ENCODE measurements around the gene MCEE. TPM values are rescaled to one million over a fixed set of nuclear protein-coding genes. Genes with fewer than 3 reads are reported as not detected.
A peak's percentile ranks its signal among the peaks of the same experiment; 100 is the strongest.

MCEE gene
- total RNA-seq, 1 donor from 2014 or later = 15.2 TPM

DNA sequence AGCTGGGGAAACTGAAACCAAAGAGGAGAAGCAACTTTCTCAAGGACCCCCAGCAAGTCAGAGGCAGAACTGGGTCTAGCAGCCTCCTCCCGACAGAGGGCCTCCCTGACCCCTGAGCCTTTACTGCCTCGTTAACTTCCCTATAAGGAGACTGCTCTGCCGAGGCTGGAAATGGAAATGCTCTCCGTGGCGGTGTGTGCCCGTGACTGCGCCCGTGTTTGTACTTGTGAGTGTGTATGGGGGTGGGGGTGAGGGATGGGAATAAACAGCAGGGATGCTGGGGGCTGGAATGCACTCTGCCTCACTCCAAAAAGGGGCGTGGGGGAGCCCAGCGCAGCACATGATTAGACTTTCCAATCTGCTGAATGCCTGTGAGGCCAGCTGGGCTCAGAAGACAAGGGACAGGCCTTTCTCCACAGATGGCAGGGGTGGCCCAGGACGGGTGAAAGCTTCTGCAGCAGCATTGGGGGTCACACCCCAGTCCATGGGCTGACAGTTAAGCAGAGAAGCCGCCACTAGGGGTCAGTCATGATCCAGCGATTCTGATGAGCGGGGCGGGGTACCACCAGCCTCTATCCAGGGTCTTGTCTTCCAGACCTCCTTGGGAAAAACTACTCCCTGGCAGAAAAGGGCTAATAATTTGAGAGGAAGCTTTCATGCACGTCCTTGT, 27.2 kb upstream of the MCEE start:
- Mint-ChIP-seq H3K4me1 (ENCODE audit: low read depth) (no peaks in the 10 kb centered on the region), H3K36me3 (ENCODE audit: insufficient read depth) (no peaks in the 10 kb centered on the region), H3K9me3 (ENCODE audit: low read depth) (no peaks in the 10 kb centered on the region), H3K4me3 (ENCODE audit: low read depth) (no peak overlapping the region), H3K27me3 (peaks cover 25% of the 10 kb centered on the region), H3K27ac (no peak overlapping the region)
- DNase-seq (ENCODE audit: low spot score, unreplicated experiment) = peak; percentile 65
- TF ChIP-seq, protein P1, sequence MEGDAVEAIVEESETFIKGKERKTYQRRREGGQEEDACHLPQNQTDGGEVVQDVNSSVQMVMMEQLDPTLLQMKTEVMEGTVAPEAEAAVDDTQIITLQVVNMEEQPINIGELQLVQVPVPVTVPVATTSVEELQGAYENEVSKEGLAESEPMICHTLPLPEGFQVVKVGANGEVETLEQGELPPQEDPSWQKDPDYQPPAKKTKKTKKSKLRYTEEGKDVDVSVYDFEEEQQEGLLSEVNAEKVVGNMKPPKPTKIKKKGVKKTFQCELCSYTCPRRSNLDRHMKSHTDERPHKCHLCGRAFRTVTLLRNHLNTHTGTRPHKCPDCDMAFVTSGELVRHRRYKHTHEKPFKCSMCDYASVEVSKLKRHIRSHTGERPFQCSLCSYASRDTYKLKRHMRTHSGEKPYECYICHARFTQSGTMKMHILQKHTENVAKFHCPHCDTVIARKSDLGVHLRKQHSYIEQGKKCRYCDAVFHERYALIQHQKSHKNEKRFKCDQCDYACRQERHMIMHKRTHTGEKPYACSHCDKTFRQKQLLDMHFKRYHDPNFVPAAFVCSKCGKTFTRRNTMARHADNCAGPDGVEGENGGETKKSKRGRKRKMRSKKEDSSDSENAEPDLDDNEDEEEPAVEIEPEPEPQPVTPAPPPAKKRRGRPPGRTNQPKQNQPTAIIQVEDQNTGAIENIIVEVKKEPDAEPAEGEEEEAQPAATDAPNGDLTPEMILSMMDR (IDR thresholded peaks at IDR 0.05; ENCODE audit: unreplicated experiment) = peak; percentile 75

DNA sequence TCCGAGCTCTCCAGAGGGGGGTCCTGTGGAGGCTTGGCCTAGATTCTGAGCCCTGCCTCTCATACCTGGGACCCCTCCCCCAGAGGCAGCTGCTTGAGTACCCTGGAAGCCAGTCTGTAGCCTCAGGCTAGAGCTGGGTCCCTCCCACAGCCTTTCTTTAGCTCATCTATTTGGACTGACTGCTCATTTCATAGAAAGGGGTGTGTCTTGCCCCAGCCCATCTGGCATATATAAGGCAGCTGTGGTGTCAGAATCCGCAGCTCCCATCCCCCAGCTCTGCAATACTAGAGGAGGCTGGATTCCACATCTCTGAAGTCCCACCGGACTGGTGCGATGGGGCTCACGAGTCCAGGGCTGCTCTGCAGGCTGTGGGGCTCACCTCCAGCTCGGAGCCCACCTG, 26.5 kb upstream of the MCEE start:
- Mint-ChIP-seq H3K4me1 (ENCODE audit: low read depth) (no peaks in the 10 kb centered on the region), H3K36me3 (ENCODE audit: insufficient read depth) (no peaks in the 10 kb centered on the region), H3K27ac (no peak overlapping the region), H3K9me3 (ENCODE audit: low read depth) (no peaks in the 10 kb centered on the region), H3K4me3 (ENCODE audit: low read depth) (no peak overlapping the region), H3K27me3 (peaks cover 21% of the 10 kb centered on the region)
- no peak for DNase-seq (ENCODE audit: low spot score, unreplicated experiment)
- TF ChIP-seq, protein P1 (IDR thresholded peaks at IDR 0.05; ENCODE audit: unreplicated experiment) = no peak

DNA sequence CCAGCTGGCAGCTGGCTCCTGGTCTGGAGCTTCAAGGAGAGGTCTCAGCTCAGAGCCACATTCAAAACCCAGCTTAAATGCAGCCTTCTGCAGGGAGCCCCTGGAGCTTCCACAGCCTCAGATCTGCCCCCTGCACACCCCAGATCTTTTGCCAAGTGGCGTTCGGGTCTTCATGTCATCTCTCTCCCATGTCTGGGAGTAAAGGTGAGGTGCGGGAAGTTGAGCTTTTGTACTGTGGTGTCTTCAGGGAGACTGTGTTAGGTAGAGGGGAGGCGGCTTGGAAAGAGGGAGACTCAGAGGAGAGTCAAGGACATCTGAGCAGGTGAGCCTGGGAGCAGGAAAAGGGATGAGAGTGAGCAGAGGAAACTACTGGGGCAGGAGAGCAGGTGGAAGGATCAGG, 25.8 kb upstream of the MCEE start:
- no peak overlapping the region for H3K27ac Mint-ChIP-seq
- H3K27me3 Mint-ChIP-seq = peaks cover 21% of the 10 kb centered on the region
- H3K4me3 Mint-ChIP-seq (ENCODE audit: low read depth) = no peak overlapping the region
- no peak for DNase-seq (ENCODE audit: low spot score, unreplicated experiment)
- H3K4me1 Mint-ChIP-seq (ENCODE audit: low read depth) = no peaks in the 10 kb centered on the region
- H3K36me3 Mint-ChIP-seq (ENCODE audit: insufficient read depth) = no peaks in the 10 kb centered on the region
- H3K9me3 Mint-ChIP-seq (ENCODE audit: low read depth) = no peaks in the 10 kb centered on the region
- TF ChIP-seq, protein P1 (IDR thresholded peaks at IDR 0.05; ENCODE audit: unreplicated experiment) = no peak

DNA sequence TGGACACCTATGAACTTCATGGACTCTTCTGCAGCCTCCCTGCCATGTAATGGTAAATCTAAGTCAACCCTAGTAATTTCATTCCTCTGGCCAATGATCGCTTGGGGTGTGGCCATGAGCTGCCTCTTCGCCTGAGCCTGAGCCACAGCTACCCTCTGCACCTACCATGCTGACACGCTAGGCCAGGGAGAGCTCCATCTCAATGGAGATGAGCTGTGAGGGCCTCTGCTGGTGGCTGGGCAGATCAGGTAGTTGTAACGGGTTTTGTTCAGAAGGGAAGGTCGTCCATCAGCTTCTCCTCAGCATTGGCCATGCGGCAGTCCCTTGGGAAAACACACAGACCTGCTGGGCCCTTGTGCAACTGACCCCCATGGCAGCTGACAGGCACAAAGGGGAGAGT, 24.8 kb upstream of the MCEE start:
- TF ChIP-seq, protein P1 (IDR thresholded peaks at IDR 0.05; ENCODE audit: unreplicated experiment) = peak; percentile 13
- no peak overlapping the region for H3K4me3 Mint-ChIP-seq (ENCODE audit: low read depth)
- H3K27me3 Mint-ChIP-seq = peaks cover 18% of the 10 kb centered on the region
- H3K9me3 Mint-ChIP-seq (ENCODE audit: low read depth) = no peaks in the 10 kb centered on the region
- no peaks in the 10 kb centered on the region for H3K4me1 Mint-ChIP-seq (ENCODE audit: low read depth)
- no peak overlapping the region for H3K27ac Mint-ChIP-seq
- H3K36me3 Mint-ChIP-seq (ENCODE audit: insufficient read depth) = peaks cover 4% of the 10 kb centered on the region
- DNase-seq (ENCODE audit: low spot score, unreplicated experiment) = no peak

DNA sequence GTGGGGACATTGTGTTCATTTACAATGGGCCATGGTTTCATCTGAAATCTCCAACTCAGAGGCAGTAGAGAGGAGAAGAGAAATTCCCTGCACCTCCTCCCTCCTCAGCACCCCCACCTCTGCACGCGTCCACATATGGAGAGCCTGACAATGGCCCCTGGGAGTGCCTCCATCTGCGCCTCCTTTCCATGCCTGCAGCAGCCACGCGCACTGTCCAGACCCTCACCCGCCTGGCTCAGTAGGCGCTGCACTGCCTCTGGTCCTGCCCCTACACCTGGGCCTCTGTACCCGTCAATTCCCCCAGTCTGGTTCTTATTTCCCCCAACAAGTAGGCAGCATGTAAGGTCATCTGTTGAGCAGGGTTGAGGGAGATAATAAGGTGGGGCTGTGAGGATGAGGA, 24.2 kb upstream of the MCEE start:
- peaks cover 4% of the 10 kb centered on the region for H3K36me3 Mint-ChIP-seq (ENCODE audit: insufficient read depth)
- H3K9me3 Mint-ChIP-seq (ENCODE audit: low read depth) = no peaks in the 10 kb centered on the region
- H3K4me1 Mint-ChIP-seq (ENCODE audit: low read depth) = no peaks in the 10 kb centered on the region
- H3K27me3 Mint-ChIP-seq = peaks cover 14% of the 10 kb centered on the region
- no peak overlapping the region for H3K27ac Mint-ChIP-seq
- no peak for DNase-seq (ENCODE audit: low spot score, unreplicated experiment)
- TF ChIP-seq, protein P1 (IDR thresholded peaks at IDR 0.05; ENCODE audit: unreplicated experiment) = no peak
- no peak overlapping the region for H3K4me3 Mint-ChIP-seq (ENCODE audit: low read depth)

All from progenitor cell of endocrine pancreas (in vitro differentiated cells).